OCI-LY3 (cell line): ENCODE measurements around the gene NBL1.

Source experiments
- CTCF ChIP-seq: fragments of 200-600, 300-600 bp; sonication (generic); IDR thresholded peaks from 2 replicates; pipeline ENCODE4 v1.5.1; 2014; ENCODE audit warnings: antibody characterized with exemption, low read length, low read depth
- EZH2phosphoT487 ChIP-seq: fragments of 200-600 bp; shearing (Covaris generic); IDR thresholded peaks from 2 replicates; pipeline ENCODE4 v1.6.1; 2018; ENCODE audit warnings: antibody characterized with exemption, mixed run types, low read depth

GRCh38 chr1:19688041-19688842, 44.1 kb downstream of the NBL1 start:
- TF ChIP-seq CTCF, result no peak
- no peak for TF ChIP-seq EZH2phosphoT487
